Loucy (cell line): ENCODE results near the gene STMP1.

Experiments
- EZH2phosphoT487 ChIP-seq: fragments of 200-600 bp; IDR thresholded peaks from 2 replicates; pipeline ENCODE4 v1.6.1; 2018; ENCODE audit warnings: antibody characterized with exemption, mild to moderate bottlenecking, moderate library complexity, borderline replicate concordance
- TF ChIP-seq, protein P1 (sequence below): fragments of 200-600 bp; sonication (generic); conservative IDR thresholded peaks from 2 replicates; pipeline ENCODE4 v1.5.1; 2014; ENCODE audit warnings: mild to moderate bottlenecking, antibody characterized with exemption, low read length

DNA sequence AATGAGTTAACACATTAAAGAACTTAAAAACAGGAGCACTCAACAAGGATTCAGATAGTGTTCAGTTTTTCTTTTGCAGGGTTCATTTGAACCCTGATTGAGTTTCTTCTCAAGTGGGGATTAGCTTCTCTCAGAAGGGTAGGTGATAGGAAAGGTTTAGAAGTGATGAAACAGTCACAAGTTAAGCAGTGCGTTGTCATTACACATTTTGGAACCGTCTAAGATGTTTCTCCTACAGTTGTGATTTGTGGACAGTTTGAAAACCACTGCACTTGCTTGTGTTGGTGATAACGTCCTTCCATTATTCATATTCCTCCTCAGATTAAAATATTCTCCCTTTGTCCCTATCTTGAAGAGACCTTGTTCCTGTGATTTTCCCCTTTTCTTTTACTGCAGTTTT lies 2.7 kb downstream of the STMP1 start:
- TF ChIP-seq, protein P1, sequence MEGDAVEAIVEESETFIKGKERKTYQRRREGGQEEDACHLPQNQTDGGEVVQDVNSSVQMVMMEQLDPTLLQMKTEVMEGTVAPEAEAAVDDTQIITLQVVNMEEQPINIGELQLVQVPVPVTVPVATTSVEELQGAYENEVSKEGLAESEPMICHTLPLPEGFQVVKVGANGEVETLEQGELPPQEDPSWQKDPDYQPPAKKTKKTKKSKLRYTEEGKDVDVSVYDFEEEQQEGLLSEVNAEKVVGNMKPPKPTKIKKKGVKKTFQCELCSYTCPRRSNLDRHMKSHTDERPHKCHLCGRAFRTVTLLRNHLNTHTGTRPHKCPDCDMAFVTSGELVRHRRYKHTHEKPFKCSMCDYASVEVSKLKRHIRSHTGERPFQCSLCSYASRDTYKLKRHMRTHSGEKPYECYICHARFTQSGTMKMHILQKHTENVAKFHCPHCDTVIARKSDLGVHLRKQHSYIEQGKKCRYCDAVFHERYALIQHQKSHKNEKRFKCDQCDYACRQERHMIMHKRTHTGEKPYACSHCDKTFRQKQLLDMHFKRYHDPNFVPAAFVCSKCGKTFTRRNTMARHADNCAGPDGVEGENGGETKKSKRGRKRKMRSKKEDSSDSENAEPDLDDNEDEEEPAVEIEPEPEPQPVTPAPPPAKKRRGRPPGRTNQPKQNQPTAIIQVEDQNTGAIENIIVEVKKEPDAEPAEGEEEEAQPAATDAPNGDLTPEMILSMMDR, result no peak
- no peak for TF ChIP-seq EZH2phosphoT487
